HCT116 (cell line): Measurements from ENCODE around the gene NAPEPLD.
"Not testable (repeated sequence)": the region's sequence is repeated elsewhere in the genome, so short reads cannot be mapped to it uniquely, and the experiment has no call there.

Experiments used
- ATF3 ChIP-seq: IDR thresholded peaks from 2 replicates; pipeline ENCODE4 v1.6.1; 2012
- CTCF ChIP-seq, 3 experiments: fragments of 200-600 bp in 1 of 3; sonication (generic) in 1 of 3; IDR thresholded peaks in 2 of 3; conservative IDR thresholded peaks in 1 of 3; 2 replicates each; pipeline ENCODE4 v1.5.1; 2012 to 2017; ENCODE audit warnings: low read depth in 2 of 3, low read length in 2 of 3, antibody characterized with exemption in 1 of 3, borderline replicate concordance in 1 of 3, control low read depth in 1 of 3, mild to moderate bottlenecking in 1 of 3, mixed read lengths in 1 of 3, mixed run types in 1 of 3, moderate library complexity in 1 of 3; ENCODE audit not compliant: insufficient read depth in 1 of 3
- EZH2 ChIP-seq: fragments of 200-600 bp; sonication (generic); IDR thresholded peaks from 2 replicates; pipeline ENCODE4 v1.6.1; 2017; ENCODE audit warnings: antibody characterized with exemption, mixed run types
- EZH2phosphoT487 ChIP-seq: fragments of 200-600 bp; IDR thresholded peaks from 2 replicates; pipeline ENCODE4 v1.6.1; 2018; ENCODE audit warnings: antibody characterized with exemption, borderline replicate concordance
- MAX ChIP-seq: IDR thresholded peaks from 2 replicates; pipeline ENCODE4 v1.6.1; 2012
- POLR2A ChIP-seq: IDR thresholded peaks from 2 replicates; pipeline ENCODE4 v1.7.0; 2011; ENCODE audit warnings: borderline replicate concordance; ENCODE audit not compliant: insufficient read depth, insufficient read length; ENCODE audit errors: extremely low read depth
- POLR2AphosphoS5 ChIP-seq: IDR thresholded peaks from 2 replicates; pipeline ENCODE4 v1.6.1; 2011; ENCODE audit warnings: mild to moderate bottlenecking, low read depth, low read length, moderate library complexity
- RAD21 ChIP-seq: IDR thresholded peaks from 2 replicates; pipeline ENCODE4 v1.6.1; 2012; ENCODE audit warnings: low read depth, mild to moderate bottlenecking
- REST ChIP-seq: IDR thresholded peaks from 2 replicates; pipeline ENCODE4 v1.6.1; 2012; ENCODE audit warnings: low read depth
- TCF7L2 ChIP-seq: IDR thresholded peaks from 2 replicates; pipeline ENCODE4 v1.7.0; 2011; ENCODE audit warnings: borderline replicate concordance, inconsistent platforms; ENCODE audit not compliant: insufficient read depth, insufficient read length; ENCODE audit errors: extremely low read depth
- YY1 ChIP-seq: IDR thresholded peaks from 2 replicates; pipeline ENCODE4 v1.6.1; 2011; ENCODE audit warnings: low read length, low read depth, moderate library complexity, mild to moderate bottlenecking; ENCODE audit not compliant: insufficient replicate concordance; ENCODE audit errors: extremely low read depth
- ZFX ChIP-seq: fragments of 450-650 bp; IDR thresholded peaks from 2 replicates; pipeline ENCODE4 v1.6.1; 2017

- TF ChIP-seq CTCF (IDR thresholded peaks at IDR 0.05 in 2 of 3, conservative IDR thresholded peaks at IDR 0.05 in 1 of 3; ENCODE audit: borderline replicate concordance in 1 of 3, insufficient read depth in 1 of 3, low read depth in 2 of 3, low read length in 2 of 3); EZH2; POLR2A; YY1; POLR2AphosphoS5; MAX; REST; RAD21; EZH2phosphoT487; ATF3; TCF7L2; ZFX: not testable (repeated sequence)
Measured at GRCh38 chr7:103151993-103152676, 3.2 kb upstream of the NAPEPLD start.
